ENCODE measurements around the gene MRPL21.

- TF ChIP-seq, protein P1, sequence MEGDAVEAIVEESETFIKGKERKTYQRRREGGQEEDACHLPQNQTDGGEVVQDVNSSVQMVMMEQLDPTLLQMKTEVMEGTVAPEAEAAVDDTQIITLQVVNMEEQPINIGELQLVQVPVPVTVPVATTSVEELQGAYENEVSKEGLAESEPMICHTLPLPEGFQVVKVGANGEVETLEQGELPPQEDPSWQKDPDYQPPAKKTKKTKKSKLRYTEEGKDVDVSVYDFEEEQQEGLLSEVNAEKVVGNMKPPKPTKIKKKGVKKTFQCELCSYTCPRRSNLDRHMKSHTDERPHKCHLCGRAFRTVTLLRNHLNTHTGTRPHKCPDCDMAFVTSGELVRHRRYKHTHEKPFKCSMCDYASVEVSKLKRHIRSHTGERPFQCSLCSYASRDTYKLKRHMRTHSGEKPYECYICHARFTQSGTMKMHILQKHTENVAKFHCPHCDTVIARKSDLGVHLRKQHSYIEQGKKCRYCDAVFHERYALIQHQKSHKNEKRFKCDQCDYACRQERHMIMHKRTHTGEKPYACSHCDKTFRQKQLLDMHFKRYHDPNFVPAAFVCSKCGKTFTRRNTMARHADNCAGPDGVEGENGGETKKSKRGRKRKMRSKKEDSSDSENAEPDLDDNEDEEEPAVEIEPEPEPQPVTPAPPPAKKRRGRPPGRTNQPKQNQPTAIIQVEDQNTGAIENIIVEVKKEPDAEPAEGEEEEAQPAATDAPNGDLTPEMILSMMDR (IDR thresholded peaks at IDR 0.05): no peak
- TF ChIP-seq POLR2A (IDR thresholded peaks at IDR 0.05): no peak
These were observed 20.0 kb upstream of the MRPL21 start for GRCh38 chr11:68923614-68924013.

All from prostate gland (tissue), 2 donors.